ENCODE results near the gene DNMT3A. TPM values are rescaled to one million over a fixed set of nuclear protein-coding genes. Genes with fewer than 3 reads are reported as not detected.

The DNMT3A gene
- total RNA-seq, 1 donor from 2014 or later, result 15.4 TPM

DNA sequence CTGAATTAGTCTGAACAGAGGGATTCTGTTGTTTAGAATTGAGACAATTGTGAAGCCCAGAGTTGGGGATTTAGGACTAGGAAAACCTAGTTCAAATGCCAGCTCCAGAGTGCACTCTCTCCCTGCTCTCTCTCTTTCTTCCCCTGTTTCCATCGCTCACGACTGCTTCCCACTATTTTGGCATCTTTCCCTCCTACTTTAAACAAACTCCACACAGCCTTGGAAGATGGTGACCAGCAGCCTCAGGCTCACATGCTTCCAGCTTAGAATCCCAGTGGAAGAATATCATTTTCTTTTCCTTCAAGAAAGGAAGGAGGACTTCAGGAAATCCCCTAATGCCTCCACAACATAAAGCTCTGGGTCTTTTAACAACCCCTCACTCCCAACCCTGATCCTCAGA lies 6.1 kb upstream of the DNMT3A start:
- no peak for DNase-seq (ENCODE audit: low read depth)
- no peak overlapping the region for H3K4me3 ChIP-seq (ENCODE audit: low read depth, low read length)
- no peak for TF ChIP-seq CTCF (conservative IDR thresholded peaks at IDR 0.05; ENCODE audit: low read depth, low read length)

GRCh38 chr2:25347205-25347815 lies 5.6 kb upstream of the DNMT3A start:
- TF ChIP-seq CTCF (conservative IDR thresholded peaks at IDR 0.05; ENCODE audit: low read depth, low read length), result no peak
- no peak overlapping the region for H3K4me3 ChIP-seq (ENCODE audit: low read depth, low read length)
- DNase-seq (ENCODE audit: low read depth), result peak; percentile 26

GRCh38 chr2:25343187-25343825 lies 1.6 kb upstream of the DNMT3A start:
- no peak overlapping the region for H3K4me3 ChIP-seq (ENCODE audit: low read depth, low read length)
- no peak for TF ChIP-seq CTCF (conservative IDR thresholded peaks at IDR 0.05; ENCODE audit: low read depth, low read length)
- DNase-seq (ENCODE audit: low read depth), result no peak

DNA sequence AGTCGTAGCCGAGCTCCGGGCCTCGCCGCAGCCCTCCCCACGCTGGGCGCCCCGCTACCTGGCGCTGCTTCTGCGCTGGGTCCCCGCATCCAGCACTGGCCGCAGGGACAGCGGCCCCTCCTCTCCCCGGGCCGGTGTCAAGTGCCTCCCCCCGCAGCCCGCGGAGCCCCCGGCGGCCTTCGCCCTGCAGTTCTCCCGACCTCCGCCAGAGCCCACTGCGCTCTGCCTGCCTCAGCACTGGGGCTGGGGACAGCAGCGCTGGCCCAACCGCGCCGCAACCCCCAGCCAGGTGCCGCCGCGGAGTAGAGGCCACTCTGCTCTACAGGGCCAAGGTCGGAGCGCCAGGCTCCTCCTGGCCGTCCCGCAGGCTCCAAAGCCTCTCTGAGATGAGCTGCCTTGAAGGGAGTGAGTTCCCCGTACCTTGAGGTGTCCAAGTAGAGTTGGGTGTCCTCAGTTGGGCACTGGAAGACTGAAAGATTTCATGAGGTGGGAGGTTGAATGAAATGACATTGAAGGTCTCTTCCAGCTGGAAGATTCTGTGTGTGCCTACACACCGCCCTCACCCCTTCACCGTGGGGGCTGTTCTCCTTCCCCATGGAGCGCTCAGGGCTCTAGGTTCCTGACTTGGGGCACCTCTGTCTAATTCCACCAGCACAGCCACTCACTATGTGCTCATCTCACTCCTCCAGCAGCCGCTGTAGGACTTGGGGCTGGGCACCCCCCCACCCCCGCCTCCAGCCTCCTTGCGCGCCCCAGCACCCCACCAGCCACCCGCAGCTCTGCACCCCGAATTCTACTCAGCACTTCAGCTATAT lies 854 bp upstream of the DNMT3A start:
- H3K4me3 ChIP-seq (ENCODE audit: low read depth, low read length), result peak overlapping the region; percentile 64
- DNase-seq (ENCODE audit: low read depth), result no peak
- TF ChIP-seq CTCF (conservative IDR thresholded peaks at IDR 0.05; ENCODE audit: low read depth, low read length), result peak; percentile 74

DNA sequence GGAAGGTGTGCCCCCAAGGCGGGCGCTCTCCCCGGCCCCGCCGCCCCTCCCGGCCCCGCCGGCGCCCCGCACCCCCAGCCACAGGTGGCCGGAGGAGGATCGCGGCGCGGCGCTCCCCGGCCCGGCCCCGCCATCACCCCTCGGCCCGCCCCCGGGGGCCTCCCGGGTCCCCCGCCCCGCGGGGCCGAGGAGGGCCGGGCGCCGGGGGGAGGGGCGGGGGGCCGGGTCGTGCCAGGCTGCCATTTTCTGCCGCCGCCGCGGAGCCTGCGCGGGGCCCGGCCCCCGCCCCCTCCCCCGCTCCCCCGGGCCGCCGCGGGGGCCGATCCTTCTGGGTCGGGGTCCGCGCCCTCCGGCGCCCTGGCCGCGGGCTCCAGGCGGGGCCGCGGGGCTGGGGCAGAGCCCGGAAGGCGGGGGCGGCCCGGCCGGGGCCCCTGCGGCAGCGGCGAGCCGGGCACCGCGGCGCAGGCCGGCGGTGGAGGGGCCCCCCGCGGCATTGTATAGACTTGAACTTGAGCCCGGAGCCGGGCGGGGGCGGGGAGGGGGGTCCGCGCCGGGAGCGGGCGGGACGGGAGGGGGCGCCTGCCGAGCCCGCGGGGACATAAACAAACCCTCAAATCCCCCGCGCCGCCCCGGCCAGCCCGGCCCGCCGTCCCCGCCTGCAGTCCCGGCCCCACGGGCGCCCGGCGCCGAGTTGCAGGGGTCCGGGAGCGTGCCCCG lies 556 bp downstream of the DNMT3A start:
- H3K4me3 ChIP-seq (ENCODE audit: low read depth, low read length), result peak overlapping the region; percentile 64
- no peak for DNase-seq (ENCODE audit: low read depth)
- TF ChIP-seq CTCF (conservative IDR thresholded peaks at IDR 0.05; ENCODE audit: low read depth, low read length), result no peak

DNA sequence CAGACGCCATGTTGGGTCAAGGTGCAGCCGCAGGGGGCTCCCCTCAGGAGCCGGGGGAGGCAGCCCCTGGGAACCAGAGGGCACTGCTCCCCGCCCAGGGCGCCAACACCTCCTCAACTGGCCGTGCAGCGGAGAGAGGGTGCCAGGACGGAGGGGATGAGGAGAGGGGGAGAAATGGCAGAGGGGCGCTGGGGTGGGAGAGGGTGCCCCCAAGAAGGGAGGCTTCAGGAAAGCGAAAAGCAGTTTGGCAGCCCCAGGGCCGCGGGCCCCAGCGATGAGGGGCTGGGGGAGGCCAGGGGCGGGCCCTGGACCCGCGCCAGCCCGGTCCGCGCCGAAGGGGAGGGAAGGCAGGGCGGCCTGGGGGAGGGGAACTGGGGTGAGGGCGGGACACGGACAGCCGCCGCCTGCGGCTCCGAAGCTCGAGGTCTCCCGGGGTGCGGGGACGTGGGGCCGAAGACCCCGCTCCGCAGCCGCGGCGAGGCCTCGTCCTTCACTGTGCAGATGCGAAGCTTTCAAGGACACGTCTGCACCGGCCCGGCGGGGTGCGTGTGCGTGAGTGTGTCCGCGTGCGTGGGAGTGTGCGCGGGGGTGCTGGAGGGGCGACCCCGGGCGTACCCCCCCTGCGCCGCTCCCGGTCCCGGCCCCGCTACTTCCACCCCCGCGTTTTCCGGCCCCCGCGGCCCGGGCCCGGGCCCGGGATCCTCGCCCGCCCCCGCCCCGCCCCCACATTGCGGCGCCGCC lies 1.4 kb downstream of the DNMT3A start:
- peak overlapping the region; percentile 64 for H3K4me3 ChIP-seq (ENCODE audit: low read depth, low read length)
- no peak for TF ChIP-seq CTCF (conservative IDR thresholded peaks at IDR 0.05; ENCODE audit: low read depth, low read length)
- no peak for DNase-seq (ENCODE audit: low read depth)
